GM12874 (cell line): ENCODE data around the gene CPED1.

ENCODE experiments used
- TF ChIP-seq, protein P1 (sequence below): IDR thresholded peaks from 2 replicates; pipeline ENCODE4 v1.5.1; 2011; ENCODE audit warnings: low read depth, mild to moderate bottlenecking, control low read depth, low read length, moderate library complexity; ENCODE audit not compliant: insufficient read depth

Gene CPED1

DNA sequence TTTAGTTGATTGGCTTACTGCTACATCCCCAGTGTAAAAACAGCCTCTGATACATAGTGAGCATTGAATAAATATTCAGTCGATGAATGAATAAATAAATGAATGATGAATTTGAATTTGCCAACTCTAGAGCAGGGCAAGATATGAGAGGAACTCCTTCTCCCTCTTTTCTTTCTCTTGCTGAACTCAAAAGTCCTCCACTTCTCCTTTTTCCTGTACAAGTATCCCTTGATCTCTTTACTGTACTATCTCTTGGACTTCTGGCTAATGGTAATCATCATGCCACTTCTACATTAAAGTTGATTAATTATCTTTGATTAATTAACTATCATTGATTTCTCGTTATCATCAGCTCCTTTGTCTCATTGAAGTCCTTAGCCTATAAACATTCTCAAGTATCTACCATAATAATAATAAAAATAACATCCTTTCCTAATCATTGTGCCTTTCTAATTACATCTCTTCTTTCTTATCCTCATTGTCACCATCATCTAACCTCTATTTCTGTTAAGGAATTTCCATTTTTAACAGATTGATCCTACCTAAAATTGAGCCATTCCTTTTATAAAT lies 10.6 kb downstream of the CPED1 start:
- TF ChIP-seq, protein P1, sequence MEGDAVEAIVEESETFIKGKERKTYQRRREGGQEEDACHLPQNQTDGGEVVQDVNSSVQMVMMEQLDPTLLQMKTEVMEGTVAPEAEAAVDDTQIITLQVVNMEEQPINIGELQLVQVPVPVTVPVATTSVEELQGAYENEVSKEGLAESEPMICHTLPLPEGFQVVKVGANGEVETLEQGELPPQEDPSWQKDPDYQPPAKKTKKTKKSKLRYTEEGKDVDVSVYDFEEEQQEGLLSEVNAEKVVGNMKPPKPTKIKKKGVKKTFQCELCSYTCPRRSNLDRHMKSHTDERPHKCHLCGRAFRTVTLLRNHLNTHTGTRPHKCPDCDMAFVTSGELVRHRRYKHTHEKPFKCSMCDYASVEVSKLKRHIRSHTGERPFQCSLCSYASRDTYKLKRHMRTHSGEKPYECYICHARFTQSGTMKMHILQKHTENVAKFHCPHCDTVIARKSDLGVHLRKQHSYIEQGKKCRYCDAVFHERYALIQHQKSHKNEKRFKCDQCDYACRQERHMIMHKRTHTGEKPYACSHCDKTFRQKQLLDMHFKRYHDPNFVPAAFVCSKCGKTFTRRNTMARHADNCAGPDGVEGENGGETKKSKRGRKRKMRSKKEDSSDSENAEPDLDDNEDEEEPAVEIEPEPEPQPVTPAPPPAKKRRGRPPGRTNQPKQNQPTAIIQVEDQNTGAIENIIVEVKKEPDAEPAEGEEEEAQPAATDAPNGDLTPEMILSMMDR = no peak

DNA sequence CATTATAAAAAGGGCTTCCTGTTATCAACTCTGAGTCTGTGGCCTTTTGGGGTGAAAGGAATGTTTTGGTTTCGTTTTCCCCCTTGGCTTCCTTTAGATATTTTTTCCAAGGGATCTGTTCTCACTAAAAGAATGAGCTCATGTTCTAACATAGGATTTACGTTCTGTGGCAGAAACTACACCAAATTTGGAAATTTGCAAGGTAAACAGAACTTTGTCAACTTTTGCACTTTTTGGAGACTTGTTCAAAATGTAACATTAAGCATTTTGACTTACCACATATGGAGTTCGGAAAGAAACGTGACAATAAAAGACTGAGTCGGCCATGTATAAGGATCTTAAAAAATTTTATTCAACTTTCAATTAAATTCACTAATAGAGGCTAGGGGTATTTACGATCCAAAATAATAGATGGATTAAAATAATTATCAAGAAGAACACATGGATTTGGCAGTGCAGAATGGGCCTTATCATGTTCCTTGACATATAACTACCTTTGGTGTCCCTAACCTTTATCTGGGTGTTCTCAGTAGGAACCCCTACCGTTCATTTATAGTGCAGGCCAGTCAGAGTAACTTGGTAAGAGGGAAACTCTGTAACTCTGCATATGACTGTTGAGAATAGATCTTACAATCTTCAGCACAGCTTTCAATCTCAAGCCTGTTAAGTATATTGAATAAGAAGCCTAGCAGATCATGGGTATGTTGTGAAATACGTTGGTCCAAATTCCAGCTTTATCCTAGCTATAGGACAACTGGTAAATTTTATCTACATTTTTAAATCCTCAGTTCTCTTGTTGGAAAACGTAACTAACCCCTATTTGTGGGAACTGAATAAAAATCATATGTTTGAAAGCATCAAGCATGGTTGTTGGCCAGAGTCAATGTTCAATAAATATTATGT lies 11.8 kb downstream of the CPED1 start:
- TF ChIP-seq, protein P1 = no peak

DNA sequence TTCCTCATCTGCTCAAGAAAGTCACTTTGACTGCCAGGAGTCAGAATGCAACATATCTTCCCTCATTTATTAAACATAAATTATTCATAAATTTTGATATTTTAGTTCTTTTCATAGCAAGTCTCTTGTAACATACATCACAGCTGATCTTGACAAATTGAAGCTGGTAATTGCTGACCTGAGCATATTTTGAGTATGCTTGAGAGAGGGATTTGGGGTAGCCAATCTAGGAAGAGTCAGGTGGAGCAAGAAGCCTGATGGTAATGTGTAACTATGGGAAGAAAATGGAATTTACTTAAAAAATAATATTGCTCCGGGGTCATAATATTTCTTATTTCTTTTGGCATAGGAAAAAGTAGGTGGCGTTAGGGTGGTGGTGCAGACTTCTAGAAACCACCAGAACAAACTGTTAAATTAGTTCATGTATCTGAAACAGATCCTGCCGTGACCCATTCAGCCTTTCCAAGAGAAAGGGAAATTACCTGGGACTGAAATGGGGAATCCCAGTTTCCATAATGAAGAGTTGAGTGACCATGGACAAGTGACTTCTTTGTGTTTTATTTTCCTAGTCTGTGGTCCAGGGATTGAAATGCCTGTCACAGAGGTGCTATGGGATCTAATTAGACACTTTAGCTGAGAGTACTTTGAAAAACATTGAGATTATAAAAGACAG lies 12.9 kb downstream of the CPED1 start:
- TF ChIP-seq, protein P1 = no peak

DNA sequence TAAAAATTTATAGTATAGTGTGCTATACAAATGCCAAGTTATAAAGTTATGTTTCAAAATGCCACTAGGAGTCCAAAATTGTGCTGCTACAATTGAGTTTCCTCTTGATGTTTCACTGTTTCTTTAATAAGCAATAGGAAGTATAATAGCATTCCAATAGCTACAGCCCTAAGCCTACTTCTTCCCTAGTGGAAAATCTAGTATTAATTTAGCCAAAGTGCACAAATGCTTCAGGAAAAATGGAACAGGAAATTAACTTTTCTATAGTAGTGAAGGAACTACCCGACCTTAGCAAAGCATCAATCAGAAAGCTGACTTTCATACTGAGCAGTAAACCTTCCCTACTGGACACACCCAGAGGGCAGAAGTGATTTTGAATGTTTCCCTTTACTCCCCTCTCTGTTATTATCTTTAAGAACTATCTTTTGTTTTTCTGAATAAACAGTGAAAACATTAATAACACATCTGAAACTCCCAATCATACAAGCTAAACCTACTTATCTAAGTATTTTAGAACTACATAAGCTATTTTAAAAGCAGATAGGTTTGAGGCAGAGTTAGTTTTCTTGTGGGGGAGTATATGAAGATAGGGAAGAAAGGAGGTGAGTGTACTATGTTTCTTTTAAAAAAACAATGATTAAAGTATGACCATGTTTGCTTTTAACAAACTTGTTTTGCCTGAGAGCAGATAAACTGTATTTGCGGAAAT lies 13.7 kb downstream of the CPED1 start:
- TF ChIP-seq, protein P1 = no peak

DNA sequence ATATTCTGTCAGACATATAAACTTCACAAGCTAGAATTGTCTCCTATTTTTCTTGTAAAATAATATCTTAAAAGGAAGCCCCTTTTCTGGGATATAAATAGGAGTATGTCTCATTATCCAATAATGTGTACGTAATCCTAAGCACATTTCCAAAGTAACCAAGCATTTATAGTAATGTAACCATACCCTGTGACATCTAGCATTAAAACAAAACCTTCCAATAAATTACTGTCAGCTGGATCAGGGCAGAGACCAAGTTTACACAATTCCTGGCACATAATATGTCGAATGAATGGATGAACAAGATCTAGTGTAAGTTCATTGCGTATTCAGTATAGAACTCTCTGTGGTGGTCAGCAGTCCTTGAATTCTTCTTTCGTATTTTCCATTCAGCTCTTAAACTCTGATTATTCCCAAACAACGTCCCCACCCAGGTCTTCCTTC lies 14.3 kb downstream of the CPED1 start:
- TF ChIP-seq, protein P1 = no peak

DNA sequence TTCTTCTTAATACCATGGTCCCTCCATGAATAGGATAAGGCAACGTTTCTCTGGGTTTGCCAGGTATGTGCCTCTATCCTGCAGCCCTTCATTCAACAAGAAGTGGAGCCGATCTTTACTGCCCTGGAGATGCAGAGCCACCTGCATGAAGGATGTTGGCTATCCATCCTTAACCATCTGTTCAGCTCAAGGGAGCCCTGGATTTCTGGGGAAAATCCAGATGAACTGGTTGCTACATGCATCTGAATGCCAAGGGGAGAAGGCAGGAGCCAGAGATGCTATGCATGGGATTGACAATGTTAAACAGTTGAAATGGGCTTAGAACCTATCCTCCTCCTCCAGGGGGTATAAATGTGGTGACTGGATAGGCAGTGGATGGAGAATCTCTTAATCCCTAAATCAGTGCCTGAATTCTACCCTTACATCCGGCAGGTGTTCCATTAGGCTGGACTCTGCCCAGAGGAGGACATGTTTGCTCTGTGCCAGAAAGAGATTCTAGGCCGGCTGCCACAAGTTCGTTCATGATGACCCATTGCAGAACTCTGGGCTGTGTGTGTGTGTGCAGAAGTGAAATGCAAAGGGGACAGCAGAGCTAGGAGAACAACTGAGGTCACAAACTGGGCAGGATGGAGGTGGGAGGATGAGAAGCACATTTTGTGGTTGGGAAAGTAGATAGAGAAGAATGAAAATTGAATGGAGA lies 15.6 kb downstream of the CPED1 start:
- TF ChIP-seq, protein P1 = no peak
